VCaP (cell line): ENCODE measurements around the gene USH2A.

Experiments used
- H3K27ac ChIP-seq: fragments of 450-650 bp; 2 replicates; pipeline ENCODE4 v1.5.1; 2017
- CTCF ChIP-seq: fragments of 450-650 bp; conservative IDR thresholded peaks from 2 replicates; pipeline ENCODE4 v1.5.1; 2017; ENCODE audit warnings: mild to moderate bottlenecking, moderate library complexity

Gene USH2A

GRCh38 chr1:216293683-216294082 lies 129.6 kb downstream of the USH2A start:
- H3K27ac ChIP-seq, result no peak overlapping the region
- no peak for TF ChIP-seq CTCF

- H3K27ac ChIP-seq, result no peak overlapping the region
- no peak for TF ChIP-seq CTCF
Observed at GRCh38 chr1:216290074-216290473, 133.2 kb downstream of the USH2A start.

- H3K27ac ChIP-seq, result no peak overlapping the region
- TF ChIP-seq CTCF, result no peak
Observed at GRCh38 chr1:216285052-216285451, 138.2 kb downstream of the USH2A start.

- no peak overlapping the region for H3K27ac ChIP-seq
- no peak for TF ChIP-seq CTCF
Observed at GRCh38 chr1:216281757-216282156, 141.5 kb downstream of the USH2A start.

GRCh38 chr1:216270086-216270773 lies 153.0 kb downstream of the USH2A start:
- H3K27ac ChIP-seq, result no peak overlapping the region
- no peak for TF ChIP-seq CTCF

- no peak for TF ChIP-seq CTCF
- no peak overlapping the region for H3K27ac ChIP-seq
Observed at GRCh38 chr1:216261631-216262030, 161.6 kb downstream of the USH2A start.

GRCh38 chr1:216258856-216259255 lies 164.4 kb downstream of the USH2A start:
- H3K27ac ChIP-seq, result no peak overlapping the region
- TF ChIP-seq CTCF, result no peak
